ENCODE results near the gene ERICH2.
"Not testable (repeated sequence)": the region's sequence is repeated elsewhere in the genome, so short reads cannot be mapped to it uniquely, and the experiment has no call there.

Gene ERICH2

GRCh38 chr2:170770008-170770605 is at the start of gene ERICH2:
Gene ERICH2 (plus strand): TSS chr2:170770378. CDS start chr2:170770682, 304 bp downstream.
- Histone ChIP-seq H3K9me3 (ENCODE audit: control insufficient read depth, insufficient read depth, low read length) (no peaks in the 10 kb centered on the region), H3K4me1 (ENCODE audit: control insufficient read depth, insufficient read depth, low read length) (no peaks in the 10 kb centered on the region; the same call in 1 of the 2 replicates), H3K4me3 (ENCODE audit: low read length) (peak within 1 kb of the TSS; percentile 84), H3K27me3 (ENCODE audit: control insufficient read depth, insufficient read depth, low read length) (no peaks in the 10 kb centered on the region), H3K36me3 (ENCODE audit: control insufficient read depth, insufficient read depth, low read length) (no peaks in the 10 kb centered on the region), H3K27ac (ENCODE audit: low read length) (no peak within 1 kb of the TSS)
- WGBS (ENCODE audit: insufficient coverage, insufficient read length) = no CpG with 5 or more reads among the region's 13 CpGs
- DNase-seq (ENCODE audit: low read depth, low spot score) = peak; percentile 37

GRCh38 chr2:170721678-170722077 is 48.5 kb upstream of the ERICH2 start:
- no peak for DNase-seq (ENCODE audit: low read depth, low spot score)
- Histone ChIP-seq H3K9me3 (ENCODE audit: control insufficient read depth, insufficient read depth, low read length) (no peaks in the 10 kb centered on the region), H3K27me3 (ENCODE audit: control insufficient read depth, insufficient read depth, low read length) (peaks cover 20% of the 10 kb centered on the region), H3K4me1 (ENCODE audit: control insufficient read depth, insufficient read depth, low read length) (peaks cover 5% of the 10 kb centered on the region), H3K4me3 (ENCODE audit: low read length) (no peak overlapping the region), H3K36me3 (ENCODE audit: control insufficient read depth, insufficient read depth, low read length) (no peaks in the 10 kb centered on the region), H3K27ac (ENCODE audit: low read length) (no peak overlapping the region)
- no CpG with 5 or more reads among the region's 3 CpGs for WGBS (ENCODE audit: insufficient coverage, insufficient read length)

GRCh38 chr2:170722301-170722700 is 47.9 kb upstream of the ERICH2 start:
- H3K4me3 ChIP-seq (ENCODE audit: low read length) = no peak overlapping the region
- no peak overlapping the region for H3K27ac ChIP-seq (ENCODE audit: low read length)
- no peaks in the 10 kb centered on the region for H3K9me3 ChIP-seq (ENCODE audit: control insufficient read depth, insufficient read depth, low read length)
- peaks cover 2% of the 10 kb centered on the region; the same call in 1 of the 2 replicates for H3K4me1 ChIP-seq (ENCODE audit: control insufficient read depth, insufficient read depth, low read length)
- DNase-seq (ENCODE audit: low read depth, low spot score) = no peak
- no peaks in the 10 kb centered on the region for H3K36me3 ChIP-seq (ENCODE audit: control insufficient read depth, insufficient read depth, low read length)
- peaks cover 16% of the 10 kb centered on the region for H3K27me3 ChIP-seq (ENCODE audit: control insufficient read depth, insufficient read depth, low read length)

- no peaks in the 10 kb centered on the region for H3K4me1 ChIP-seq (ENCODE audit: control insufficient read depth, insufficient read depth, low read length)
- no CpG with 5 or more reads among the region's 2 CpGs for WGBS (ENCODE audit: insufficient coverage, insufficient read length)
- H3K4me3 ChIP-seq (ENCODE audit: low read length) = no peak overlapping the region
- H3K9me3 ChIP-seq (ENCODE audit: control insufficient read depth, insufficient read depth, low read length) = no peaks in the 10 kb centered on the region
- H3K36me3 ChIP-seq (ENCODE audit: control insufficient read depth, insufficient read depth, low read length) = no peaks in the 10 kb centered on the region
- H3K27ac ChIP-seq (ENCODE audit: low read length) = no peak overlapping the region
- H3K27me3 ChIP-seq (ENCODE audit: control insufficient read depth, insufficient read depth, low read length) = peaks cover 5% of the 10 kb centered on the region
- DNase-seq (ENCODE audit: low read depth, low spot score) = no peak
Measured at GRCh38 chr2:170723446-170723958, 46.7 kb upstream of the ERICH2 start.

GRCh38 chr2:170733798-170734600 is 36.2 kb upstream of the ERICH2 start:
- Histone ChIP-seq H3K36me3 (ENCODE audit: control insufficient read depth, insufficient read depth, low read length) (no peaks in the 10 kb centered on the region), H3K27ac (ENCODE audit: low read length) (no peak overlapping the region), H3K9me3 (ENCODE audit: control insufficient read depth, insufficient read depth, low read length) (no peaks in the 10 kb centered on the region), H3K27me3 (ENCODE audit: control insufficient read depth, insufficient read depth, low read length) (no peaks in the 10 kb centered on the region), H3K4me3 (ENCODE audit: low read length) (no peak overlapping the region), H3K4me1 (ENCODE audit: control insufficient read depth, insufficient read depth, low read length) (no peaks in the 10 kb centered on the region)
- no CpG with 5 or more reads among the region's 1 CpG for WGBS (ENCODE audit: insufficient coverage, insufficient read length)
- no peak for DNase-seq (ENCODE audit: low read depth, low spot score)

GRCh38 chr2:170734601-170735000 is 35.6 kb upstream of the ERICH2 start:
- H3K9me3 ChIP-seq (ENCODE audit: control insufficient read depth, insufficient read depth, low read length); H3K27me3 ChIP-seq (ENCODE audit: control insufficient read depth, insufficient read depth, low read length); H3K4me3 ChIP-seq (ENCODE audit: low read length); DNase-seq (ENCODE audit: low read depth, low spot score); H3K27ac ChIP-seq (ENCODE audit: low read length); H3K4me1 ChIP-seq (ENCODE audit: control insufficient read depth, insufficient read depth, low read length); H3K36me3 ChIP-seq (ENCODE audit: control insufficient read depth, insufficient read depth, low read length): not testable (repeated sequence)
- no CpG with 5 or more reads among the region's 2 CpGs for WGBS (ENCODE audit: insufficient coverage, insufficient read length)

- no peak for DNase-seq (ENCODE audit: low read depth, low spot score)
- no peaks in the 10 kb centered on the region for H3K36me3 ChIP-seq (ENCODE audit: control insufficient read depth, insufficient read depth, low read length)
- WGBS (ENCODE audit: insufficient coverage, insufficient read length) = no CpG with 5 or more reads among the region's 1 CpG
- no peaks in the 10 kb centered on the region for H3K4me1 ChIP-seq (ENCODE audit: control insufficient read depth, insufficient read depth, low read length)
- no peaks in the 10 kb centered on the region for H3K27me3 ChIP-seq (ENCODE audit: control insufficient read depth, insufficient read depth, low read length)
- H3K9me3 ChIP-seq (ENCODE audit: control insufficient read depth, insufficient read depth, low read length) = no peaks in the 10 kb centered on the region
- H3K4me3 ChIP-seq (ENCODE audit: low read length) = no peak overlapping the region
- no peak overlapping the region for H3K27ac ChIP-seq (ENCODE audit: low read length)
Measured at GRCh38 chr2:170736628-170737027, 33.5 kb upstream of the ERICH2 start.

- Histone ChIP-seq H3K36me3 (ENCODE audit: control insufficient read depth, insufficient read depth, low read length) (no peaks in the 10 kb centered on the region), H3K27me3 (ENCODE audit: control insufficient read depth, insufficient read depth, low read length) (no peaks in the 10 kb centered on the region), H3K9me3 (ENCODE audit: control insufficient read depth, insufficient read depth, low read length) (no peaks in the 10 kb centered on the region), H3K4me3 (ENCODE audit: low read length) (no peak overlapping the region), H3K4me1 (ENCODE audit: control insufficient read depth, insufficient read depth, low read length) (no peaks in the 10 kb centered on the region), H3K27ac (ENCODE audit: low read length) (no peak overlapping the region)
- no peak for DNase-seq (ENCODE audit: low read depth, low spot score)
- no CpG with 5 or more reads among the region's 2 CpGs for WGBS (ENCODE audit: insufficient coverage, insufficient read length)
Measured at GRCh38 chr2:170737406-170737805, 32.8 kb upstream of the ERICH2 start.

- no peak overlapping the region for H3K27ac ChIP-seq (ENCODE audit: low read length)
- WGBS (ENCODE audit: insufficient coverage, insufficient read length) = no CpG with 5 or more reads among the region's 4 CpGs
- H3K27me3 ChIP-seq (ENCODE audit: control insufficient read depth, insufficient read depth, low read length) = no peaks in the 10 kb centered on the region
Measured at GRCh38 chr2:170737821-170738220, 32.4 kb upstream of the ERICH2 start.

GRCh38 chr2:170739048-170739447 is 31.1 kb upstream of the ERICH2 start:
- Histone ChIP-seq H3K27ac (ENCODE audit: low read length) (no peak overlapping the region), H3K4me1 (ENCODE audit: control insufficient read depth, insufficient read depth, low read length) (no peaks in the 10 kb centered on the region), H3K27me3 (ENCODE audit: control insufficient read depth, insufficient read depth, low read length) (no peaks in the 10 kb centered on the region), H3K4me3 (ENCODE audit: low read length) (no peak overlapping the region), H3K36me3 (ENCODE audit: control insufficient read depth, insufficient read depth, low read length) (no peaks in the 10 kb centered on the region), H3K9me3 (ENCODE audit: control insufficient read depth, insufficient read depth, low read length) (no peaks in the 10 kb centered on the region)
- DNase-seq (ENCODE audit: low read depth, low spot score) = no peak
- WGBS (ENCODE audit: insufficient coverage, insufficient read length) = no CpG with 5 or more reads among the region's 3 CpGs

More at GRCh38 chr2:170737821-170738220, 32.4 kb upstream of the ERICH2 start:
- no peaks in the 10 kb centered on the region for H3K9me3 ChIP-seq (ENCODE audit: control insufficient read depth, insufficient read depth, low read length)
- H3K4me1 ChIP-seq (ENCODE audit: control insufficient read depth, insufficient read depth, low read length) = no peaks in the 10 kb centered on the region
- no peak for DNase-seq (ENCODE audit: low read depth, low spot score)
- no peak overlapping the region for H3K4me3 ChIP-seq (ENCODE audit: low read length)
- H3K36me3 ChIP-seq (ENCODE audit: control insufficient read depth, insufficient read depth, low read length) = no peaks in the 10 kb centered on the region

All from iPS DF 6.9 (cell line).